HG02642 (cell line): ENCODE data around the gene PLOD3.
"Not testable (repeated sequence)": the region's sequence is repeated elsewhere in the genome, so short reads cannot be mapped to it uniquely, and the experiment has no call there.

Experiments used
- ATAC-seq: cut with Tn5 transposase; IDR thresholded peaks from one replicate; pipeline ENCODE4 v1.9.1; 2021; ENCODE audit warnings: mild to moderate bottlenecking; ENCODE audit not compliant: unreplicated experiment, poor library complexity

PLOD3 gene

GRCh38 chr7:101216001-101216859 is 1.2 kb downstream of the PLOD3 start:
- ATAC-seq = no peak

GRCh38 chr7:101212014-101212413 is 5.4 kb downstream of the PLOD3 start:
- no peak for ATAC-seq

- no peak for ATAC-seq
Measured at GRCh38 chr7:101211501-101211900, 5.9 kb downstream of the PLOD3 start.

- ATAC-seq = no peak
Measured at GRCh38 chr7:101210143-101210542, 7.2 kb downstream of the PLOD3 start.

GRCh38 chr7:101208794-101209193 is 8.6 kb downstream of the PLOD3 start:
- no peak for ATAC-seq

- no peak for ATAC-seq
Measured at GRCh38 chr7:101207459-101207858, 9.9 kb downstream of the PLOD3 start.

- no peak for ATAC-seq
Measured at GRCh38 chr7:101206665-101207042, 10.7 kb downstream of the PLOD3 start.

GRCh38 chr7:101205901-101206664 is 11.3 kb downstream of the PLOD3 start:
- no peak for ATAC-seq

- ATAC-seq = not testable (repeated sequence)
Measured at GRCh38 chr7:101203740-101204738, 13.3 kb downstream of the PLOD3 start.

- no peak for ATAC-seq
Measured at GRCh38 chr7:101202603-101202918, 14.8 kb downstream of the PLOD3 start.

- no peak for ATAC-seq
Measured at GRCh38 chr7:101201695-101202602, 15.4 kb downstream of the PLOD3 start.

GRCh38 chr7:101200862-101201599 is 16.4 kb downstream of the PLOD3 start, which contains the start of gene MOGAT3:
Gene MOGAT3, minus strand, starts transcription at chr7:101201036. Its CDS starts 182 bp downstream, at chr7:101200854.
- no peak for ATAC-seq

- ATAC-seq = no peak
Measured at GRCh38 chr7:101200504-101200861, 16.9 kb downstream of the PLOD3 start.

GRCh38 chr7:101199522-101199921 is 17.9 kb downstream of the PLOD3 start:
- ATAC-seq = not testable (repeated sequence)

- no peak for ATAC-seq
Measured at GRCh38 chr7:101198476-101198875, 18.9 kb downstream of the PLOD3 start.

GRCh38 chr7:101197991-101198390 is 19.4 kb downstream of the PLOD3 start:
- no peak for ATAC-seq

- ATAC-seq = no peak
Measured at GRCh38 chr7:101195884-101196283, 21.5 kb downstream of the PLOD3 start.

GRCh38 chr7:101189109-101189508 is 28.3 kb downstream of the PLOD3 start:
- ATAC-seq = no peak
